ENCODE measurements around the gene EMC10. TPM values are rescaled to one million over a fixed set of nuclear protein-coding genes. Genes with fewer than 3 reads are reported as not detected.
"Not testable (repeated sequence)": the region's sequence is repeated elsewhere in the genome, so short reads cannot be mapped to it uniquely, and the experiment has no call there.

The EMC10 gene
- polyA plus RNA-seq, 3 donors from 2014 or later: 6.9 to 13.3 (median 9.5) TPM

DNA sequence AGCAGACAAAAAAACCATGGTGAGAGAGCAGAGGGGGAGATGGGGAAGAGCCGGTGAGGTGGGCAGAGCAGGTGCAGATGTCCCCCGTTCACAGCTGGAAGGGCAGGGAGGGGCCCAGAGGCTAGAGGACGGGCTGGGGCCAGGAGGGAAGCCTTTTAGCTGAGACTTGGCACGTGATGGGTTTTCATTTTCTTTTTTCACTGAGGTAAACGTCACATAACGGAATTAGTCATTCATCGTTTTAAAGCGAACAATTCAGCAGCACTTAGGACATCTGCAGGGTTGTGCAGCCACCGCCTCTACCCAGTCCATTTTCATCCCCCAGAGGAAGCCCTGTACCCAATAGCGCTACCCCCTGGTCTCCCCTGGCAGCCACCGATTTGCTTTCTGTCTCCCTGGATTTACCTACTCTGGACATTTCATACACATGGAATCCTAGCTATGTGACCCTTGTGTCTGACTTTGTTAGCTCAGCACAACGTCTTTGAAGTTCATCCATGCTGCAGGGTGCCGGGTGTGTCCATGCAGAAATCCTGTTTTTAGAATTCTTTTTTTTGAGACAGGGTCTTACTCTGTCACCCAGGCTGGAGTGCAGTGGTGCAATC, 16.0 kb upstream of the EMC10 start:
- H3K4me3 Mint-ChIP-seq: no peak overlapping the region
- no peaks in the 10 kb centered on the region for H3K4me1 Mint-ChIP-seq

GRCh38 chr19:50461066-50461875, 15.0 kb upstream of the EMC10 start:
- Mint-ChIP-seq H3K36me3 (no peaks in the 10 kb centered on the region), H3K27me3 (ENCODE audit: low read depth in 3 of 3) (peaks cover 0 to 7% (median 5%) of the 10 kb centered on the region in 3 donors), H3K4me3 (no peak overlapping the region), H3K4me1 (no peaks in the 10 kb centered on the region), H3K9me3 (no peaks in the 10 kb centered on the region), H3K27ac (peak overlapping the region in 1 of 6 donors; percentile 35)
- DNase-seq: peak; percentile 37 to 48 (median 47)

More for the DNA sequence above, 16.0 kb upstream of the EMC10 start:
- no peak overlapping the region for H3K27ac Mint-ChIP-seq
- H3K27me3 Mint-ChIP-seq (ENCODE audit: low read depth in 3 of 3): peaks cover 0 to 9% (median 8%) of the 10 kb centered on the region in 3 donors
- H3K36me3 Mint-ChIP-seq: no peaks in the 10 kb centered on the region
- DNase-seq: no peak
- no peaks in the 10 kb centered on the region for H3K9me3 Mint-ChIP-seq

- no peaks in the 10 kb centered on the region for H3K9me3 Mint-ChIP-seq
- no peak overlapping the region for H3K4me3 Mint-ChIP-seq
- no peaks in the 10 kb centered on the region for H3K4me1 Mint-ChIP-seq
- H3K27me3 Mint-ChIP-seq (ENCODE audit: low read depth in 3 of 3): peaks cover 0 to 7% (median 5%) of the 10 kb centered on the region in 3 donors
- no peaks in the 10 kb centered on the region for H3K36me3 Mint-ChIP-seq
- no peak overlapping the region for H3K27ac Mint-ChIP-seq
- DNase-seq: no peak
Measured at GRCh38 chr19:50462970-50463369, 13.3 kb upstream of the EMC10 start.

DNA sequence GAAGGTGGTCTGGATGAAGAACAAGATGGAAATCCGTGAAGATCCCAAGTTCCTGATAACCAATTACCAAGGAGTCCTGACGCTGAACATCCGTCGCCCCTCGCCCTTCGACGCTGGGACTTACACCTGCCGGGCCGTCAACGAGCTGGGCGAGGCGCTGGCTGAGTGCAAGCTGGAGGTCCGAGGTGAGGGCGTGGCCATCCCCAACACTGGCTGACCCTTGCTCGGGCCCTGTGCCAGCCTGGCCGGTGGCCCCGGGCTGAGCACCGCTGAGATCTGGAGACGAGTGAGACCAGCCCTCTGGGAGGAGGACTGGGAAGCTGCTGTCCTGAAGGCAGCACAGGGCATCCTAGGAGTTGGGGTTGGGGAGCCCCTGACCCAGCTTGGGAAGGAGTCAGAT, 12.0 kb upstream of the EMC10 start:
- no peak for DNase-seq
- Mint-ChIP-seq H3K4me3 (no peak overlapping the region), H3K27me3 (ENCODE audit: low read depth in 3 of 3) (peaks cover 0 to 5% (median 3%) of the 10 kb centered on the region in 3 donors), H3K27ac (peak overlapping the region in 1 of 6 donors; percentile 62), H3K36me3 (no peaks in the 10 kb centered on the region), H3K9me3 (no peaks in the 10 kb centered on the region), H3K4me1 (no peaks in the 10 kb centered on the region)

DNA sequence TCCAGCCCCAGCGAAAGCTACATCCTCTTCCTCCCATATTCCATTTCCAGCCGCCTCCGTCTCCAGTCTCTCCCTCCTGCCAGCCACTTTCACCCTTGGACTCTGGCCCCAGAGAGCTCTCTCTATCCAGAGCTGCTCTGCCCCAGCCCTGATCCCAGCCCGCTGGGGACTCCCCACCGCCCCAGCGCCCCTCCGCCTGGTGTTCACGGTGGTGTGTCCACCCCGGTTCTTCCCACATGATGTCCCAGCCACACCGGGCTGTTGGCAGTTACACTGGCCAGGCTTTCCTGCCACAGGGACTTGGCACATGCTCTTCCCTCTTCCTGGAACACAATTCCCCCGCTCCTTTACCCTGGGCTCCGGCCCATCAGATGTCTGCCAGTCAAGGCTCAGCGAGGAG, 11.3 kb upstream of the EMC10 start:
- DNase-seq: no peak
- Mint-ChIP-seq H3K36me3 (no peaks in the 10 kb centered on the region), H3K9me3 (no peaks in the 10 kb centered on the region), H3K27ac (no peak overlapping the region), H3K27me3 (ENCODE audit: low read depth in 3 of 3) (peaks cover 0 to 5% (median 3%) of the 10 kb centered on the region in 3 donors), H3K4me3 (no peak overlapping the region), H3K4me1 (no peaks in the 10 kb centered on the region)

GRCh38 chr19:50465986-50466705, 10.2 kb upstream of the EMC10 start:
- Mint-ChIP-seq H3K4me3 (no peak overlapping the region), H3K9me3 (no peaks in the 10 kb centered on the region), H3K27ac (no peak overlapping the region), H3K27me3 (ENCODE audit: low read depth in 3 of 3) (peaks cover 0 to 5% (median 2%) of the 10 kb centered on the region in 3 donors), H3K36me3 (no peaks in the 10 kb centered on the region), H3K4me1 (no peaks in the 10 kb centered on the region)
- DNase-seq: no peak

- H3K9me3 Mint-ChIP-seq: no peaks in the 10 kb centered on the region
- peaks cover 0 to 5% (median 3%) of the 10 kb centered on the region in 3 donors for H3K27me3 Mint-ChIP-seq (ENCODE audit: low read depth in 3 of 3)
- DNase-seq: no peak
- H3K4me3 Mint-ChIP-seq: no peak overlapping the region
- H3K36me3 Mint-ChIP-seq: no peaks in the 10 kb centered on the region
- no peaks in the 10 kb centered on the region for H3K4me1 Mint-ChIP-seq
- H3K27ac Mint-ChIP-seq: no peak overlapping the region
Measured at GRCh38 chr19:50466706-50467039, 9.6 kb upstream of the EMC10 start.

- no peaks in the 10 kb centered on the region for H3K4me1 Mint-ChIP-seq
- no peaks in the 10 kb centered on the region for H3K36me3 Mint-ChIP-seq
Measured at GRCh38 chr19:50467566-50467965, 8.7 kb upstream of the EMC10 start.

DNA sequence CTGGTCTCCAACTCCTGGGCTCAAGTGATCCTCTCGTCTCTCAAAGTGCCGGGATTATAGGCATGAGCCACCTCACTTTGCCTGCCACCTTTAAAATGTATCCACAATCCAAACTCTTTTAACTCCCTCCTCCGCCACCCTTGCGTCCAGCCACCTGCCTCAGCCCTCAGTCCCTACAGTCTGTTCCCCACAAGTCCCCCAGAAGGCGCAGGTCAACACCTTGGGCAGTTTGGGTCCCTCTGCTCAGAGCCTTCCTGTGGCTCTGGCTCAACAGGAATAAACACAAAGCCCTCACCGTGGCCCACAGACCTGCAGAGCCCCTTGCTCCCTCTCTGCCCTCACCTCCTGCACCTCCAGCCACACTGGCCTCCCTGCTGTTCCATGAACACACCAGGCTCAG, 7.5 kb upstream of the EMC10 start:
- Mint-ChIP-seq H3K9me3 (no peaks in the 10 kb centered on the region), H3K4me3 (no peak overlapping the region), H3K36me3 (no peaks in the 10 kb centered on the region), H3K27me3 (ENCODE audit: low read depth in 3 of 3) (peaks cover 0 to 3% (median 2%) of the 10 kb centered on the region in 3 donors), H3K4me1 (no peaks in the 10 kb centered on the region), H3K27ac (peak overlapping the region in 1 of 6 donors; percentile 56)
- no peak for DNase-seq

More at GRCh38 chr19:50467566-50467965, 8.7 kb upstream of the EMC10 start:
- no peaks in the 10 kb centered on the region for H3K9me3 Mint-ChIP-seq
- no peak for DNase-seq
- H3K27me3 Mint-ChIP-seq (ENCODE audit: low read depth in 3 of 3): peaks cover 0 to 3% (median 2%) of the 10 kb centered on the region in 3 donors
- H3K4me3 Mint-ChIP-seq: no peak overlapping the region
- H3K27ac Mint-ChIP-seq: no peak overlapping the region

DNA sequence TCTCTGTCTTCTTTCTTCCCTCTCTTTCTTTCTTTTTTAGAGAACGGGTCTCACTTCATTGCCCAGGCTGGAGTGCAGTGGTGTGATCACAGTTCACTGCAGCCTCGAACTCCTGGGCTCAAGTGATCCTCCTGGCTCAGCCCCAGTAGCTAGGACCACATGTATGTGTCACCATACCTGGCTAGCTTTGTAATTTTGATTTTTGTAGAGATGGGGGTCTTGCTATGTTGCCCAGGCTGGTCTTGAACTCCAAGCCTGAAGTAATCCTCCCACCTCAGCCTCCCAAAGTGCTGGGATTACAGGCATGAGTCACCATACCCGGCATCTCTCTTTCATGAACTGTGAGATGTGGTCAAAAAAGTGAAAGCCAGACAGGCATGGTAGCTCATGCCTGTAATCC, 3.0 kb upstream of the EMC10 start:
- DNase-seq, H3K36me3 Mint-ChIP-seq, H3K4me3 Mint-ChIP-seq, H3K9me3 Mint-ChIP-seq: not testable (repeated sequence)
- Mint-ChIP-seq H3K27ac (peak overlapping the region in 3 of 6 donors; percentile 37 to 73 (median 58)), H3K4me1 (peaks cover 18 to 20% of the 10 kb centered on the region in 2 donors), H3K27me3 (ENCODE audit: low read depth in 3 of 3) (peaks cover 5 to 13% (median 7%) of the 10 kb centered on the region in 3 donors)

DNA sequence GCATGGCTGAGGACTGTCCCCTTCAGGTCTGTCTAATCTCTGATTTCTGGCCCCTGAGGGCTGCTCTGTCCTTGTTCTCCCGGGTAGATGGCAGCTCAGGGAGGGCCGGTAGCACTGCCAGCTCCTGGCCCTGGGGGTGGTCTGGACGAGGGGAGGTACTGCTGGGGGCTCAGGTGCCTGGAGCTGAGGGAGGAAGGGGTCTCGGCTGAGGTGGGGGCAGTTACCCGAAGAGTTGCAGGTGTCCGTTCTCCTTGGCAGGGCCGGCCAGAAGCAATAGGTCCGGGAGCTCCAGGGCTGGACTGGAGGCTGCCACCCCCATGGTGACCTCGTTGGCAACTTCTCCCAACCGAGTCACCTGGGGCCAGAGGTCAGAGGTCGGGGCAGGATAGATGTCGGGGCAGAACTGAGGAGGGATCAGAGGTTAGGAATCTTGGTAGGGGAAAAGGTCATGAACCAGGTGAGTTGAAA, 1.2 kb upstream of the EMC10 start:
- H3K27me3 Mint-ChIP-seq (ENCODE audit: low read depth in 3 of 3): peaks cover 5 to 13% (median 7%) of the 10 kb centered on the region in 3 donors
- peaks cover 21 to 26% of the 10 kb centered on the region in 2 donors for H3K4me1 Mint-ChIP-seq
- peaks cover 0 to 7% (median 0%) of the 10 kb centered on the region in 3 donors for H3K36me3 Mint-ChIP-seq
- no peaks in the 10 kb centered on the region for H3K9me3 Mint-ChIP-seq
- peak overlapping the region; percentile 63 to 79 (median 72) for H3K4me3 Mint-ChIP-seq
- H3K27ac Mint-ChIP-seq: peak overlapping the region; percentile 30 to 94 (median 86)
- no peak for DNase-seq

- Mint-ChIP-seq H3K9me3 (no peaks in the 10 kb centered on the region), H3K4me3 (peak overlapping the region; percentile 97 to 99 (median 98)), H3K4me1 (peaks cover 21 to 26% of the 10 kb centered on the region in 2 donors), H3K27ac (peak overlapping the region; percentile 76 to 94 (median 86)), H3K36me3 (peaks cover 0 to 7% (median 0%) of the 10 kb centered on the region in 3 donors), H3K27me3 (ENCODE audit: low read depth in 3 of 3) (peaks cover 7 to 13% (median 7%) of the 10 kb centered on the region in 3 donors)
- DNase-seq: no peak
Measured at GRCh38 chr19:50475736-50476223, 527 bp upstream of the EMC10 start.

DNA sequence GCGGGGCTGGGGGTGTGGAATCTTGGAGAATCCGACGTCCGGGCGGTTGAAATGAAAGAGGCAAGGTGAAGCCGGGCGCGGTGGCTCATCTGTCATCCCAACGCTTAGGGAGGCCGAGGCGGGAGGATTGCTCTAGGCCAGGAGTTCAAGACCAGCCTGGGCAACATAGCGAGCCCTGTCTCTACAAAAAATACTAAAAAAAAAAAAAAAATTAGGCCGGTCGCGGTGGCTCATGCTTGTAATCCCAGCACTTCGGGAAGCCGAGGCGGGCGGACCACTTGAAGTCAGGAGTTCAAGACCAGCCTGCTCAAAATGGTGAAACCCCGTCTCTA, 566 bp downstream of the EMC10 start:
- H3K4me3 Mint-ChIP-seq: peak overlapping the region; percentile 97 to 99 (median 98)
- H3K36me3 Mint-ChIP-seq: peaks cover 0 to 7% (median 0%) of the 10 kb centered on the region in 3 donors
- H3K27me3 Mint-ChIP-seq (ENCODE audit: low read depth in 3 of 3): peaks cover 7 to 12% (median 8%) of the 10 kb centered on the region in 3 donors
- peak overlapping the region; percentile 89 to 96 (median 92) for H3K27ac Mint-ChIP-seq
- no peak for DNase-seq
- no peaks in the 10 kb centered on the region for H3K9me3 Mint-ChIP-seq
- peaks cover 21 to 26% of the 10 kb centered on the region in 2 donors for H3K4me1 Mint-ChIP-seq
